Measurements from ENCODE around the gene PLXDC2.
"Not testable (repeated sequence)": the region's sequence is repeated elsewhere in the genome, so short reads cannot be mapped to it uniquely, and the experiment has no call there.

PLXDC2 gene

DNA sequence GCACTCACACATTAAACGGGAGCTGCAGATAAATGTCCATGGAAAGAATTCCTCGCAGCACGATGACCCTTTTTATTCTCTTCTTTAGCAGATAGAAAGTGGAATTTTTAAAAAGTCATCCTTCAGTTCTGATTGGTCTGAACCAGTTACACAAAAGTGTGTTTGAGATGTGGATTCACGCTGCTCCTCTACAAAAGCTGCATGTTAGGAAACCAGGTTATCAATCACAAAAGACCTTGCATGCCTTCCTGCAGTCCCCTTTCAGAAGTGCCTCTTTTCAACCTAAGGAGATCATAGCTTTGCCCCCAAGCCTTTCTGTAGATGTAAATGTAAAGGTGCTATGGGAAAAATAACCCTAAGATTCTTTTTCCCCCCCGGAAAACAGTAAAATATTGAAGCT, 299.7 kb downstream of the PLXDC2 start:
- DNase-seq (ENCODE audit: low spot score), result no peak

- no peak for DNase-seq (ENCODE audit: low spot score)
Measured at GRCh38 chr10:20117471-20117870, 301.2 kb downstream of the PLXDC2 start.

- DNase-seq (ENCODE audit: low spot score), result no peak
Measured at GRCh38 chr10:20118119-20118518, 301.9 kb downstream of the PLXDC2 start.

DNA sequence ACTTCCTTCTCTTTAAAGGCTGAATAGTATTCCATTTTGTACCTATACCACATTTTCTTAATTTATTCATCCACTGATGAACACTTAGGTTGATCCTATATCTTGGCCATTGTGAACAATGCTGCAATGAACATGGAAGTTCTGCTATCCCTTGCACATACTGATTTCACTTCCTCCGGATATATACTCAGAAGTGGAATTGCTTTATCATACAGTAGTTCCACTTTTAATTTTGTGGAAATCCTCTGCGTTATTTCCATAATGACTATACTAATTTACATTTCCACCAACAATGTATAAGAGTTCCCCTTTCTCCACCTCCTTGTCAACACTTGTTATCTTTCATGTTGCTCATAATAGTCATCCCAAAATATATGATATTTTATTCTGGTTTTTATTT, 312.6 kb downstream of the PLXDC2 start:
- no peak for DNase-seq (ENCODE audit: low spot score)

DNA sequence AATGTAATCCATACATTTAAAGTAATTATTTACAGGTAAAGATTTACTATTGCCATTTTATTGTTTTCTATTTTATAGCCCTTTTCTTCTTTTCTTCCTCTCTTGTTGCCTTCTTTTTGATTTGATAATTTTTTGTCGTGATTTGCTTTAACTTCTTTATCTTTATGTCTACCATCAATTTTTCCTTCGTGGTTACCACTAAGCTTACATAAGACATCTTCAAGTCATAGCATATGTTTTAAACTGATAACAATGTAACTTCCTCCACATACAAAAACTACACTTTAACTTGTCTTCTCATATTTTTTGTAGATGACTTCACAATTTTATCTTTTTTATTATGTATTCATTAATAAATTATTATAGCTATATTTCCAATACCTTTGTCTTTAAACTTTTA, 316.6 kb downstream of the PLXDC2 start:
- no peak for DNase-seq (ENCODE audit: low spot score)

- no peak for DNase-seq (ENCODE audit: low spot score)
Measured at GRCh38 chr10:20133669-20134189, 317.5 kb downstream of the PLXDC2 start.

DNA sequence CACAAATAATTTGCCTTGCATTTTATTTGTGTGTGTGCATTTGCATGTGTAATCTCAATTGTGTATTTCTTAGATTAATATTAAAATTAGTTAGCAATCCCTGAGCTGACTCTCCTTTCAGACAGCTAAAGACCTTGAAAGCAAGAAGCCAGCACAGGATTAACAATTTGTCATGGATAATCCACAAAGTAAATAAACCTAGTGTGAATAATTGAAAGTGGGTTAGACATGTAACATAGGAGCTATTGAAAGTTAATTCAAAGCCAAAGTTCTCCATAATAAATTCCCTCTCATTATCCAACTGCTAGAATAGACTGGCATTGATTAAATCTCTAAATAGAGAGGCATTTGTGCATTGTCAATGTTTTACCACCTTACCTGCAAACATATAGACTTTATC, 326.1 kb downstream of the PLXDC2 start:
- DNase-seq (ENCODE audit: low spot score), result no peak

- DNase-seq (ENCODE audit: low spot score), result no peak
Measured at GRCh38 chr10:20144268-20144667, 328.0 kb downstream of the PLXDC2 start.

DNA sequence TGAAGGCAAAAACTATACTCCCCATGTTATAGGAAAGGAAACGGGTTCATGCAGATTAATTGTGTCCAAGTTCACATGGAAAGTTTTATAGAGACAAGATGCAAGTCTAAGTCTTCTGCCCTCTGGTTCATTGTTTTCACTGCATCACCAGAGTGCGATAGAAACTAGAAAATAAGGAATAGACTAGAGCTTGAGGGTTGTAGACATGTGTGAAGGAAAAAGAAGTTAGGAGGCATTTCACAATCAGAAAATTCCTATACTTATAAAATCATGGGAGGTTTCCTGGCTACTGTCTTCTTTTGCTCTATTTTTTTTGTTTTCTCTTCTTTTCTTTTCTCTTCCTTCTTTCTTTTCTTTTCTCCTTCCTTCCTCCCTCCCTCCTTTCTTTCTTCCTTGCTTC, 329.8 kb downstream of the PLXDC2 start:
- DNase-seq (ENCODE audit: low spot score), result no peak

GRCh38 chr10:20147684-20148083, 331.5 kb downstream of the PLXDC2 start:
- no peak for DNase-seq (ENCODE audit: low spot score)

DNA sequence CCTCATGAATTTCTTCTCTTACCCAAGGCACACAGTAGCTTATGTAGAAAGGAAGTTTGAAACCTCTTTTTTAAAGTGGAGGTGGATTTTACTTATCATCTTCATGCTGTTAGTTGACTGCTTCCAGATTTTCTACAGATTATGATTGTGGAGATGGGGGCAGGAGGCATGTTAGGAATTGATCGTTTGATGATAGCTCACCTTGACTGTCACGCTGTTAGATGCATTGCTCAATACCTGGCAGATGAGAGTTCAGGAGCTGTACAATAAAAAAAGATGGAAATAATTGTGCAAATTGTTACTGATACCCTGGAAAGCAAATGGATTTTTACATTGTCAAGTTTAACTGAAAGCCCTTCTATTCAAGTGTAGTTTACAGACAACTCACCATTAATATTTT, 340.3 kb downstream of the PLXDC2 start:
- no peak for DNase-seq (ENCODE audit: low spot score)

DNA sequence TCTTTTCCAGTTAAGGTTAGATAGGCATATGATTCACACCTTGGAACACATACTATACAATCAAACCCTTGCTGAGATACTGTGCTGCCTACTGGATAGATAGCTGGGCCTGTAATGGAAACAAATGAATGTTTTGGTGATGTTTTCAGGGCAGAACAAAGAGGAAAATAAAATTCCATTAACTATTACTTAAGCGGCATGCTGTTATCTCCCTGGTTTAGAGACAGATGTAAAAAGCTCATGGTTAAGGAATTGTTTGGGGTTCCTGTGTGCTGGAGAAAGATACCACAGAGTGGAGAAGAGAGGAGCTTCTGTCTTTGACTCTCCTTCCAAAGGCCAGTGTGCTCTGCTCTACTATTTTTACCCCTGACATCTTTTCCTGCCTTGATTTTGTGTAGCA, 341.1 kb downstream of the PLXDC2 start:
- DNase-seq (ENCODE audit: low spot score), result no peak

DNA sequence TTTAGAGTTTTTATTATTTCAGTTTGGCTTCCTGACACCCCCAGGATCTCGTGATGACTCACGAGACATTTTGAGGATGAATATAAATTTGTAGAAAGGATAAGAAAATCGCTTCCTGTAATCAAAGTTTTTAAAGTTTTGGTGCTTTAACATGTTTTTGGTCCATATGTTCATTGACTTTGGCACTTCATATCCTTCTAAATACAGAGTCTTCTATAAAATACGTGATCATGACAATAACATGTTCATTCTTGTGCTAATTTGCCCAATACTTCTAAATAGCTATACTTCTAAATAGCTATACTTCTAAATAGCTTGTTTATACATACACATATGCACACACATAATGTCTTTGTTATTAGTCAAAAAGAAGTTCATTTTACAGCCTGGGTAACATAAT, 341.9 kb downstream of the PLXDC2 start:
- DNase-seq (ENCODE audit: low spot score), result no peak

- no peak for DNase-seq (ENCODE audit: low spot score)
Measured at GRCh38 chr10:20162123-20162522, 345.9 kb downstream of the PLXDC2 start.

- no peak for DNase-seq (ENCODE audit: low spot score)
Measured at GRCh38 chr10:20166096-20166675, 350.0 kb downstream of the PLXDC2 start.

DNA sequence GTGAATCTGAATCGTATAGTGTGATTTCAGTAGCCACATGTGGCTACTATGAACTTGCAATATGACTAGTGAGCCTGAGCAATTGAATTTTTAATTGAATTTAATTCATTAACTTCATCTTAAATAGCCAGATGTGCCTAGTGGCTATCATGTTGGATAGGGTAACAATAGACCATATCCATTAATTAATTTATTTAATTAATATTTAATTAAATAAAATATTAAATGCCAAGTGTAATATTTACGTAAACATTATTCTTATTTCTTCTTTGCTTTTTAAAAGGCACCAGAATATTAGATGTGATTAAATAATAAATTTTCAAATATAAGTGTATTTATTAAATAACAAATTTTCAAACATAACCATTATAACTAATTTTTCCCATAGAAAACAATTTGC, 354.4 kb downstream of the PLXDC2 start:
- DNase-seq (ENCODE audit: low spot score), result no peak

- DNase-seq (ENCODE audit: low spot score), result no peak
Measured at GRCh38 chr10:20173046-20173445, 356.8 kb downstream of the PLXDC2 start.

DNA sequence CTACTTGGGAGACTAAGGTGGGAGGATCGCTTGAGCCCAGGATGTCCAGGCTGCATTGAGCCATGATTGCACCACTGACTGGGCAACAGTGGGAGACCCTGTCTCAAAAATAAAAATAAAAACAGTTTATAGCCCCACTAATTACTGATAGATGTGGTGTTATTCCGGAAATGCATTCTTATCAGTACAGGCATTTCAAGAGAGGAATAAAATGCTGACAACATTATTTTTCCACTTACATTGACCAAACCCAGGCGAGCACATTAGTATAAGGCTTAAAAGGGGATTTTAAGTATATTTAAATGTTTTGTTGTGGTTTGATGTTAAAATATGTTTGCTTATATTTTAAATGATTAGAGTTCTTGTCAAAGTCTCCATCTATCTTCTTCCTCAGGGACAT, 359.5 kb downstream of the PLXDC2 start:
- DNase-seq (ENCODE audit: low spot score), result no peak

- no peak for DNase-seq (ENCODE audit: low spot score)
Measured at GRCh38 chr10:20180766-20181165, 364.5 kb downstream of the PLXDC2 start.

DNA sequence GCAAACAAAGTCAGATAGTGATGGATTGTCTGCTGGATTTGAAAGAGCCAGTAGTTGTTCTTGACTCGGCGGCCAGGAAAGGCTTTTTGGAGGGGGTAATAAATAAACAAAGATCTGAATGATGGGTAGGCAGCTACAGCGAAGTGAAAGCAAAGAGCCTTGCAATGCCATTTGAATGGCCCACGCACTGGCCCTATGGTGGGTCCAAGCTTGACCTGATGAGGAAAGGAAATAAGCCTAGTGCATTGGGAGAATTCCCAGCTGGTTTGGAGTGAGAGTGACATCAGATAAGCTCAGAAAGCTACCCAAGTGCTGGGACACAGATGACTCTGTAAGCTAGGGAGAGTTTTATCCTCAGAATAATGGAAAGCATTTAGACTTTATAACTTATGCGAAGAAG, 365.2 kb downstream of the PLXDC2 start:
- DNase-seq (ENCODE audit: low spot score), result no peak

DNA sequence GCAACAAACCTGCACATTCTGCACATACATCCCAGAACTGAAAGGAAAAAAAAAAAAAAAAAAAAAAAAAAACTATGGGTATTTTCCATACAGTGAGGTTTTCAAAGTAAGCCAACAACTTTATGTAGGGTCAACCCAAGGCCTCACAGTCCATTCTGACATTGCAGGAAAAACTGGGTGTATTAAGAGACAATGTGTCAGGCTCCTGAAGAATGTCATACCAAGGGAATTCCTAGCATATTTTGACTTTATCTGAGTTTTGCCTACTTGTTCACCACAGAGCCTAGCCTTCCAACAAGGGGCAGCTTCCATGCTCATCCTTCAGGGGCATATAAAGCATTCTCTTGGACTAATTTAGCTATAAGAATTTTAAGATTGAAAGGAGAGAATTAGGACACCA, 368.9 kb downstream of the PLXDC2 start:
- no peak for DNase-seq (ENCODE audit: low spot score)

GRCh38 chr10:20191392-20191791, 375.2 kb downstream of the PLXDC2 start:
- DNase-seq (ENCODE audit: low spot score), result not testable (repeated sequence)

DNA sequence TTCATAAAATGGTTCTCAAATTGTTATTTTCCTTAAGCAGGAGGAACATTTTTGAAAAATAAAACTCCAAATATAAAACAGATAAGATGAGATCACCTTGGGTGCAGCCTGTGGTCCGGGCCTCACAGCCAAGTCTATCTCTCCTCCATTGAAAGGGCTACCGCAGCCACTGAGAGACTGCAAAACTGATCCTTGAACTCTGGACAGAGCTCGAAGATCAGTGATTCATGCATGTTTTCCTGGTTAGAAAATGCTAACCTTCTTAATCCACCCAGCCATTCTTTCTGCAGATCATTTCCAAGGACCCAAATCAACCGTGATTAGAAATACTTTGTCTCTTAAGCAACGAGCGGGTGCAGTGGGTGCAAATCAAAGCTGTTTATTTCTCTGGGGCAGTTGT, 378.8 kb downstream of the PLXDC2 start:
- no peak for DNase-seq (ENCODE audit: low spot score)

GRCh38 chr10:20200758-20201157, 384.5 kb downstream of the PLXDC2 start:
- no peak for DNase-seq (ENCODE audit: low spot score)

DNA sequence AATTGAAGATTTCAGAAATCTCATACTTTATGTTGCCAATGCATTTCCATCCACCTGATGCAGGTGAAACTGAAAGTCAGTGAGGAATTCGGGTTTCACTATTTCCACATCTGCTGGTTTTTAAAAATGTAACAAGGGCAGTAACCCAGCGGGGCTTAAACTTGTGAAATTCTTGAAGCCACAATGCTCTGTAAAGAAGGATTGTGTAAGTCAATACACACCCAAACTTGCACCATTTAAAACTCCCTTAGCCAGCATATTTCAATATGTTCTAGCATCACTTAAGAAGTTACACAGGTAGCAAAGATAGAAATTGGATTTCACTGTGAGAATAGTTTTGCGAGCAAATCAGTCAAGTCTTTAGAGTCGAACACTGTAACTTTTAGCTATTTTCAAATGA, 386.1 kb downstream of the PLXDC2 start:
- no peak for DNase-seq (ENCODE audit: low spot score)
